ENCODE data around the gene ADCY5. TPM values are rescaled to one million over a fixed set of nuclear protein-coding genes. Genes with fewer than 3 reads are reported as not detected.

ADCY5 gene
- total RNA-seq, 2 donors from 2014 or later = 5.6 to 7.8 TPM

DNA sequence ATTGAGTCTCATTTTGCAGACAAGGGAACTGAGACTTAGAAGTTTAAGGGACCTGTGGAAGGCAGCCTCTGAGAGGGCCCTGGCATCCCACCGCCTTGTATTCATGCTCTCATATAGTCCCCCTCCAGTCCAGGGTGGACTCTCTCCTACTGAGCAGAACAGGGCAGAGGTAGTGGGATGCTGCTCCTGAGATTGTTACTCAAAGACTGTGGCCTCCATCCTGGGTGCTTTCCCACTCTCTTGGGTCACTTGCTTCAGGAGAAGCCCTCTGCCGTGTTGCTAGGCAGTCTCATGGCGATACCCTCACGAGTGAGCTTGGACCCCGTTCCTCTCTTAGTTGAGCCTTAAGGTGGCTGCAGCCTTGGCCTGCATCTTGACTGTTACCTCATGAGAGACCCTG is 22.2 kb upstream of the ADCY5 start:
- Histone ChIP-seq H3K4me1 (no peaks in the 10 kb centered on the region), H3K36me3 (no peaks in the 10 kb centered on the region), H3K9ac (ENCODE audit: low read depth in 2 of 2, low read length in 2 of 2) (no peak overlapping the region), H3K27me3 (no peaks in the 10 kb centered on the region), H3K9me3 (no peaks in the 10 kb centered on the region), H3K4me3 (no peak overlapping the region), H3K27ac (no peak overlapping the region)
- no peak for DNase-seq
- TF ChIP-seq, protein P1, sequence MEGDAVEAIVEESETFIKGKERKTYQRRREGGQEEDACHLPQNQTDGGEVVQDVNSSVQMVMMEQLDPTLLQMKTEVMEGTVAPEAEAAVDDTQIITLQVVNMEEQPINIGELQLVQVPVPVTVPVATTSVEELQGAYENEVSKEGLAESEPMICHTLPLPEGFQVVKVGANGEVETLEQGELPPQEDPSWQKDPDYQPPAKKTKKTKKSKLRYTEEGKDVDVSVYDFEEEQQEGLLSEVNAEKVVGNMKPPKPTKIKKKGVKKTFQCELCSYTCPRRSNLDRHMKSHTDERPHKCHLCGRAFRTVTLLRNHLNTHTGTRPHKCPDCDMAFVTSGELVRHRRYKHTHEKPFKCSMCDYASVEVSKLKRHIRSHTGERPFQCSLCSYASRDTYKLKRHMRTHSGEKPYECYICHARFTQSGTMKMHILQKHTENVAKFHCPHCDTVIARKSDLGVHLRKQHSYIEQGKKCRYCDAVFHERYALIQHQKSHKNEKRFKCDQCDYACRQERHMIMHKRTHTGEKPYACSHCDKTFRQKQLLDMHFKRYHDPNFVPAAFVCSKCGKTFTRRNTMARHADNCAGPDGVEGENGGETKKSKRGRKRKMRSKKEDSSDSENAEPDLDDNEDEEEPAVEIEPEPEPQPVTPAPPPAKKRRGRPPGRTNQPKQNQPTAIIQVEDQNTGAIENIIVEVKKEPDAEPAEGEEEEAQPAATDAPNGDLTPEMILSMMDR (IDR thresholded peaks at IDR 0.05) = no peak
- intact Hi-C loops (cut with DNase I) = no loop called here

GRCh38 chr3:123469323-123469995 is 20.6 kb upstream of the ADCY5 start:
- no peak overlapping the region for H3K4me3 ChIP-seq
- no peak for DNase-seq
- intact Hi-C loops (cut with DNase I) = no loop called here

GRCh38 chr3:123467046-123467445 is 18.2 kb upstream of the ADCY5 start:
- Histone ChIP-seq H3K9ac (ENCODE audit: low read depth in 2 of 2, low read length in 2 of 2) (no peak overlapping the region), H3K27me3 (no peaks in the 10 kb centered on the region), H3K36me3 (no peaks in the 10 kb centered on the region), H3K4me3 (no peak overlapping the region), H3K4me1 (no peaks in the 10 kb centered on the region), H3K27ac (no peak overlapping the region), H3K9me3 (no peaks in the 10 kb centered on the region)
- no peak for DNase-seq
- intact Hi-C loops (cut with DNase I) = no loop called here
- TF ChIP-seq, protein P1 (IDR thresholded peaks at IDR 0.05) = no peak

More at GRCh38 chr3:123469323-123469995, 20.6 kb upstream of the ADCY5 start:
- Histone ChIP-seq H3K36me3 (no peaks in the 10 kb centered on the region), H3K9me3 (no peaks in the 10 kb centered on the region), H3K4me1 (no peaks in the 10 kb centered on the region), H3K27ac (no peak overlapping the region), H3K27me3 (no peaks in the 10 kb centered on the region), H3K9ac (ENCODE audit: low read depth in 2 of 2, low read length in 2 of 2) (no peak overlapping the region)
- TF ChIP-seq, protein P1 (IDR thresholded peaks at IDR 0.05) = no peak

GRCh38 chr3:123464211-123464610 is 15.3 kb upstream of the ADCY5 start:
- DNase-seq = no peak
- H3K9ac ChIP-seq (ENCODE audit: low read depth in 2 of 2, low read length in 2 of 2) = no peak overlapping the region
- no peaks in the 10 kb centered on the region for H3K36me3 ChIP-seq
- H3K4me3 ChIP-seq = no peak overlapping the region
- no peaks in the 10 kb centered on the region for H3K27me3 ChIP-seq
- no peaks in the 10 kb centered on the region for H3K9me3 ChIP-seq
- no peaks in the 10 kb centered on the region for H3K4me1 ChIP-seq
- TF ChIP-seq, protein P1 (IDR thresholded peaks at IDR 0.05) = no peak
- intact Hi-C loops (cut with DNase I) = no loop called here
- H3K27ac ChIP-seq = no peak overlapping the region

- intact Hi-C loops (cut with DNase I) = no loop called here
- no peaks in the 10 kb centered on the region for H3K9me3 ChIP-seq
- no peak for DNase-seq
- no peak overlapping the region for H3K27ac ChIP-seq
- no peak overlapping the region for H3K9ac ChIP-seq (ENCODE audit: low read depth in 2 of 2, low read length in 2 of 2)
- H3K4me3 ChIP-seq = no peak overlapping the region
- H3K27me3 ChIP-seq = no peaks in the 10 kb centered on the region
- H3K36me3 ChIP-seq = no peaks in the 10 kb centered on the region
- no peaks in the 10 kb centered on the region for H3K4me1 ChIP-seq
- TF ChIP-seq, protein P1 (IDR thresholded peaks at IDR 0.05) = no peak
Observed at GRCh38 chr3:123459862-123460261, 11.0 kb upstream of the ADCY5 start.
